K562 (cell line): Measurements from ENCODE around the gene ARFGEF2. TPM values are rescaled to one million over a fixed set of nuclear protein-coding genes. Genes with fewer than 3 reads are reported as not detected.

Experiments
- KDM4B ChIP-seq, 2 experiments: fragments of 450-650 bp in 1 of 2; sonication (generic) in 1 of 2; IDR thresholded peaks; 2 replicates each; pipeline ENCODE4 v1.6.1; 2016 to 2017; ENCODE audit warnings: borderline replicate concordance in 2 of 2, antibody characterized with exemption in 1 of 2, low read depth in 1 of 2, mild to moderate bottlenecking in 1 of 2
- L3MBTL2 ChIP-seq: fragments of 450-650 bp; IDR thresholded peaks from 2 replicates; pipeline ENCODE4 v1.6.1; 2016; ENCODE audit warnings: mild to moderate bottlenecking, moderate library complexity
- MAFG ChIP-seq: fragments of 450-650 bp; conservative IDR thresholded peaks from 2 replicates; pipeline ENCODE4 v1.6.1; 2016; ENCODE audit warnings: missing genetic modification characterization, missing compliant biosample characterization
- MEIS2 ChIP-seq: fragments of 450-650 bp; IDR thresholded peaks from 2 replicates; pipeline ENCODE4 v1.6.1; 2014; ENCODE audit warnings: mild to moderate bottlenecking; ENCODE audit not compliant: partially characterized antibody
- SMARCC2 ChIP-seq: fragments of 450-650 bp; IDR thresholded peaks from 2 replicates; pipeline ENCODE4 v1.6.1; 2017; ENCODE audit warnings: antibody characterized with exemption, moderate library complexity, mild to moderate bottlenecking, low read depth
- ZNF79 ChIP-seq: fragments of 250-450 bp; sonication (Bioruptor Pico); IDR thresholded peaks from 2 replicates; pipeline ENCODE4 v1.4.0; 2020; ENCODE audit warnings: low read depth, mild to moderate bottlenecking, moderate library complexity
- polyA plus RNA-seq, 8 experiments: library from polyadenylated mRNA; depleted of rRNA in 4 of 8; stranded (reverse) in 5 of 8; unstranded in 3 of 8; fragments of >200 nt; fragmentation: Nextera tagmentation in 2 of 8; fragmentation: Illumina TruSeq in 1 of 8; extraction: Ambion mirVana in 2 of 8; extraction: Trizol in 1 of 8; gene quantifications; 2 replicates each; pipeline versions ENCODE4 v1.2.1 to v1.2.3, GENCODE V29; 2011 to 2014; ENCODE audit warnings: inconsistent platforms in 1 of 8, missing spikeins in 1 of 8
- total RNA-seq, 7 experiments: library from RNA; depleted of rRNA in 6 of 7; stranded (reverse); fragments of >200 nt in 6 of 7; fragmentation: Illumina TruSeq in 2 of 7; extraction: Trizol in 2 of 7; gene quantifications; 2 replicates each; pipeline versions ENCODE4 v1.2.1 to v1.2.3, GENCODE V29; 2011 to 2021; ENCODE audit warnings: low replicate concordance in 1 of 7
- TF ChIP-seq, protein P1 (sequence below): fragments of 450-650 bp; formaldehyde crosslinking; IDR thresholded peaks from 2 replicates; pipeline ENCODE4 v1.4.0; 2020; ENCODE audit warnings: mild to moderate bottlenecking, moderate library complexity
- TF ChIP-seq, protein P2 (sequence below), 2 experiments: fragments of 450-650 bp; IDR thresholded peaks; 2 replicates each; pipeline ENCODE4 v1.6.1; 2016; ENCODE audit warnings: mild to moderate bottlenecking in 2 of 2, borderline replicate concordance in 1 of 2, low read depth in 1 of 2, moderate library complexity in 1 of 2
- TF ChIP-seq, protein P3 (sequence below): fragments of 250-450 bp; sonication (Bioruptor Pico); IDR thresholded peaks from 2 replicates; pipeline ENCODE4 v1.8.0; 2022; ENCODE audit warnings: moderate library complexity, mild to moderate bottlenecking, inconsistent platforms
- TF ChIP-seq, protein P4 (sequence below): sonication (generic); formaldehyde crosslinking; IDR thresholded peaks from 2 replicates; pipeline ENCODE4 v1.8.0; 2022; ENCODE audit warnings: mild to moderate bottlenecking, missing genetic modification reagents
- TF ChIP-seq, protein P5 (sequence below): fragments of 450-650 bp; formaldehyde crosslinking; IDR thresholded peaks from 2 replicates; pipeline ENCODE4 v1.4.0; 2022; ENCODE audit warnings: mild to moderate bottlenecking, moderate library complexity

ARFGEF2 gene
- total and polyA plus RNA-seq, 9 of the 15 experiments (the other 6 are each of a cell fraction or from before 2014, with no cell fraction given): 4.2 to 18.8 (median 13.7) TPM

DNA sequence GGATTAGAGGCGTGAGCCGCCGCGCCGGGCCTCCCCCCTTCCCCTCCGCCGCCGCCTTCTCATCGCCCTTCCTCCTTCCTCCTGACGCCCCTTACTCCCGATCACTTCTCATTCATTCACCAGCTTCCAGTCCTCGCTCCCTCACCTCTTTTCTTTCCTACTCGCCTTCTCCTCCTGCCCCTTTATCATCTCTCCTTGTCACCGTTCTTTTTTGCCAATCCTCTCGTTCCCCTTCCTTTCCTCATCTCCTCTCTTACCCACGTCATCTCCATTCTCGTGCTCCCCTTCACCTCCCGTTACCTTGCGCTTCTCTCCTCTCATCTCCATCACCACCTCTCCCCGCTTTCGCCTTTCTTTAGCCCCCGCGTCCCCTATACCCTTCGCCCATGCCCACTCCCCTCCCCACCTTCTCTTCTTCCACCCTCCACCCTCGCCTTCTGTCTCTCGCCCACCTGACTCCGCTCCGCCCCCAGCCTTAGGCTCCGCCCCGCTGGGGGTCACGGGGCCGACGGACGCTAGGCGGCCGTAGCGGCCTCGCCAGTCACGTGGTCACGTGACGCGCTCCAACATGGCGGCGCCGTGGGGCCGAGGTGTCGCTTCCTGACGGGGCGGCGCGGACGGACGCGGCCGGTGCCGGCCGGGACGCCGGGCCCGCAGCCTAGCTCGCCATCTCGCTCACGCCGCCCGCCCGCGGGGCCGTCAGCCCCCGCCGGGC, at the start of gene ARFGEF2 (continued):
- TF ChIP-seq, protein P1, sequence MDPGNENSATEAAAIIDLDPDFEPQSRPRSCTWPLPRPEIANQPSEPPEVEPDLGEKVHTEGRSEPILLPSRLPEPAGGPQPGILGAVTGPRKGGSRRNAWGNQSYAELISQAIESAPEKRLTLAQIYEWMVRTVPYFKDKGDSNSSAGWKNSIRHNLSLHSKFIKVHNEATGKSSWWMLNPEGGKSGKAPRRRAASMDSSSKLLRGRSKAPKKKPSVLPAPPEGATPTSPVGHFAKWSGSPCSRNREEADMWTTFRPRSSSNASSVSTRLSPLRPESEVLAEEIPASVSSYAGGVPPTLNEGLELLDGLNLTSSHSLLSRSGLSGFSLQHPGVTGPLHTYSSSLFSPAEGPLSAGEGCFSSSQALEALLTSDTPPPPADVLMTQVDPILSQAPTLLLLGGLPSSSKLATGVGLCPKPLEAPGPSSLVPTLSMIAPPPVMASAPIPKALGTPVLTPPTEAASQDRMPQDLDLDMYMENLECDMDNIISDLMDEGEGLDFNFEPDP (CRISPR knock-in tag): no peak
- TF ChIP-seq ZNF79 (CRISPR knock-in tag): no peak
- TF ChIP-seq SMARCC2: peak; percentile 37; the same call in 1 of the 2 replicates
- TF ChIP-seq, protein P2, sequence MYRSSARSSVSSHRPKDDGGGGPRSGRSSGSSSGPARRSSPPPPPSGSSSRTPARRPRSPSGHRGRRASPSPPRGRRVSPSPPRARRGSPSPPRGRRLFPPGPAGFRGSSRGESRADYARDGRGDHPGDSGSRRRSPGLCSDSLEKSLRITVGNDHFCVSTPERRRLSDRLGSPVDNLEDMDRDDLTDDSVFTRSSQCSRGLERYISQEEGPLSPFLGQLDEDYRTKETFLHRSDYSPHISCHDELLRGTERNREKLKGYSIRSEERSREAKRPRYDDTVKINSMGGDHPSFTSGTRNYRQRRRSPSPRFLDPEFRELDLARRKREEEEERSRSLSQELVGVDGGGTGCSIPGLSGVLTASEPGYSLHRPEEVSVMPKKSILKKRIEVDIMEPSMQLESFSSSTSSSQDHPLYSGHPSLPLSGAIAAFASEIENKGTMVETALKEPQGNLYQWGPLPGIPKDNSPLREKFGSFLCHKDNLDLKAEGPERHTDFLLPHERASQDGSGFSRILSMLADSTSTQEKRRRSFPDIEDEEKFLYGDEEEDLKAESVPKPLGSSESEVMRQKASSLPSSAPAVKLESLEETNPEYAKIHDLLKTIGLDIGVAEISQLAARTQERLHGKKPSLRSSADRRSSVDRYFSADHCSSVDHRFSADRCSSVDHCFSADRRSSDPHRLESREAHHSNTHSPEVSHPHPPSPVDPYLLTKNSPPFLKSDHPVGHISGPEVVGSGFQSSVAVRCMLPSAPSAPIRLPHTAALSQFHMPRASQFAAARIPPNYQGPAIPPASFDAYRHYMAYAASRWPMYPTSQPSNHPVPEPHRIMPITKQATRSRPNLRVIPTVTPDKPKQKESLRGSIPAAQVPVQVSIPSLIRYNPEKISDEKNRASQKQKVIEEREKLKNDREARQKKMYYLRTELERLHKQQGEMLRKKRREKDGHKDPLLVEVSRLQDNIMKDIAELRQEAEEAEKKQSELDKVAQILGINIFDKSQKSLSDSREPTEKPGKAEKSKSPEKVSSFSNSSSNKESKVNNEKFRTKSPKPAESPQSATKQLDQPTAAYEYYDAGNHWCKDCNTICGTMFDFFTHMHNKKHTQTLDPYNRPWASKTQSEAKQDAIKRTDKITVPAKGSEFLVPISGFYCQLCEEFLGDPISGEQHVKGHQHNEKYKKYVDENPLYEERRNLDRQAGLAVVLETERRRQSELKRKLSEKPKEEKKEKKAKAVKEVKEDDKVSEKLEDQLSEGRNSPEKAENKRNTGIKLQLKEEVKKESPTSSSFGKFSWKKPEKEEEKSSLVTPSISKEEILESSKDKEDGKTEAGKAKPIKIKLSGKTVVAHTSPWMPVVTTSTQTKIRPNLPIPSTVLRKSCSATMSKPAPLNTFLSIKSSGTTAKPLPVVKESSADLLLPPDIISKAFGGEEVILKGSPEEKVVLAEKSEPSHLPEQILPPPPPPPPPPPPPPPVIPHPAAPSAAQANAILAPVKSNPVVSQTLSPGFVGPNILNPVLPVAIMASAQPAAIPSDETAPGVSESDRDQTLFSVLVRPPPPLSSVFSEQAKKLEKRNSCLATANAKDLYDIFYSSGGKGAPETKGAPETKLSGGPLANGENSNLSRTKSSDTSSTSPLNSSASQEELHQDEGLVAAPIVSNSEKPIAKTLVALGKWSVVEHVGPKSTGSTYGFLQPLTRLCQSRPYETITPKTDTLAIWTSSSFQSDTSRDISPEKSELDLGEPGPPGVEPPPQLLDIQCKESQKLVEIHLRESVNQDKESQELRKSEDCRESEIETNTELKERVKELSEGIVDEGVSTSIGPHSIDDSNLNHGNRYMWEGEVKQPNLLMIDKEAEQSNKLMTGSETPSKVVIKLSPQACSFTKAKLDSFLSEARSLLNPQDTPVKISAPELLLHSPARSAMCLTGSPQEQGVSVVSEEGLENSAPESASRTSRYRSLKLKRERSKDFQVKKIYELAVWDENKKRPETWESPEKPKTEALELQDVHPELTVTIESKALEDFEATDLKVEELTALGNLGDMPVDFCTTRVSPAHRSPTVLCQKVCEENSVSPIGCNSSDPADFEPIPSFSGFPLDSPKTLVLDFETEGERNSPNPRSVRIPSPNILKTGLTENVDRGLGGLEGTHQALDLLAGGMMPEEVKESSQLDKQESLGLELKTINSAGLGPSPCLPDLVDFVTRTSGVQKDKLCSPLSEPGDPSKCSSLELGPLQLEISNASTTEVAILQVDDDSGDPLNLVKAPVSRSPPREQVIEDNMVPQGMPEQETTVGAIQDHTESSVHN (IDR thresholded peaks at IDR 0.05; ENCODE audit: borderline replicate concordance in 1 of 2, low read depth in 1 of 2): peak in 1 of 2 experiments; percentile 29; a peak in 1 of 4 replicates
- TF ChIP-seq, protein P3, sequence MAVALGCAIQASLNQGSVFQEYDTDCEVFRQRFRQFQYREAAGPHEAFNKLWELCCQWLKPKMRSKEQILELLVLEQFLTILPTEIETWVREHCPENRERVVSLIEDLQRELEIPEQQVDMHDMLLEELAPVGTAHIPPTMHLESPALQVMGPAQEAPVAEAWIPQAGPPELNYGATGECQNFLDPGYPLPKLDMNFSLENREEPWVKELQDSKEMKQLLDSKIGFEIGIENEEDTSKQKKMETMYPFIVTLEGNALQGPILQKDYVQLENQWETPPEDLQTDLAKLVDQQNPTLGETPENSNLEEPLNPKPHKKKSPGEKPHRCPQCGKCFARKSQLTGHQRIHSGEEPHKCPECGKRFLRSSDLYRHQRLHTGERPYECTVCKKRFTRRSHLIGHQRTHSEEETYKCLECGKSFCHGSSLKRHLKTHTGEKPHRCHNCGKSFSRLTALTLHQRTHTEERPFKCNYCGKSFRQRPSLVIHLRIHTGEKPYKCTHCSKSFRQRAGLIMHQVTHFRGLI (CRISPR knock-in tag): no peak
- TF ChIP-seq, protein P4, sequence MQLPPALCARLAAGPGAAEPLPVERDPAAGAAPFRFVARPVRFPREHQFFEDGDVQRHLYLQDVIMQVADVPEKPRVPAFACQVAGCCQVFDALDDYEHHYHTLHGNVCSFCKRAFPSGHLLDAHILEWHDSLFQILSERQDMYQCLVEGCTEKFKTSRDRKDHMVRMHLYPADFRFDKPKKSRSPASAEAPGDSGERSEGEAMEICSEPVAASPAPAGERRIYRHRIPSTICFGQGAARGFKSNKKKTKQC (CRISPR knock-in tag): peak; percentile 33; the same call in 1 of the 2 replicates
- TF ChIP-seq KDM4B (IDR thresholded peaks at IDR 0.05; ENCODE audit: borderline replicate concordance in 2 of 2, low read depth in 1 of 2): no peak; a peak in 1 of 4 replicates
- TF ChIP-seq MEIS2: no peak
- peak; percentile 79 for TF ChIP-seq L3MBTL2
- TF ChIP-seq, protein P5, sequence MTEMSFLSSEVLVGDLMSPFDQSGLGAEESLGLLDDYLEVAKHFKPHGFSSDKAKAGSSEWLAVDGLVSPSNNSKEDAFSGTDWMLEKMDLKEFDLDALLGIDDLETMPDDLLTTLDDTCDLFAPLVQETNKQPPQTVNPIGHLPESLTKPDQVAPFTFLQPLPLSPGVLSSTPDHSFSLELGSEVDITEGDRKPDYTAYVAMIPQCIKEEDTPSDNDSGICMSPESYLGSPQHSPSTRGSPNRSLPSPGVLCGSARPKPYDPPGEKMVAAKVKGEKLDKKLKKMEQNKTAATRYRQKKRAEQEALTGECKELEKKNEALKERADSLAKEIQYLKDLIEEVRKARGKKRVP (CRISPR knock-in tag): no peak
- no peak for TF ChIP-seq MAFG (tag)
